ENCODE results near the gene MYH11.

- TF ChIP-seq EZH2 (IDR thresholded peaks at IDR 0.05) (no peak), POLR2AphosphoS5 (IDR thresholded peaks at IDR 0.05; ENCODE audit: borderline replicate concordance, low read depth, low read length) (no peak)
Measured at GRCh38 chr16:15874745-15875314, 18.0 kb upstream of the MYH11 start.
